ENCODE data around the gene IL13.

GRCh38 chr5:132611965-132612364 lies 46.0 kb upstream of the IL13 start:
- TF ChIP-seq TAF1 (IDR thresholded peaks at IDR 0.05; ENCODE audit: borderline replicate concordance, low read depth, low read length) (no peak), NFYA (IDR thresholded peaks at IDR 0.05; ENCODE audit: borderline replicate concordance, low read depth, low read length) (no peak)

Measured in GM12878 (cell line).